Fibroblast of lung (primary cell): ENCODE measurements around the gene PTPRU. TPM values are rescaled to one million over a fixed set of nuclear protein-coding genes. Genes with fewer than 3 reads are reported as not detected.

Source experiments
- DNase-seq, 2 donors: peaks; one replicate each; pipeline versions ENCODE4 v3.0.0 to v3.0.0-alpha.2; 2010; ENCODE audit warnings: low read depth in 2 of 2
- H2AFZ ChIP-seq: 2 replicates; pipeline ENCODE4 v1.5.1; 2012; ENCODE audit warnings: low read length, control low read depth, inconsistent platforms
- H3K27ac ChIP-seq: 2 replicates; pipeline ENCODE4 v1.5.1; 2011; ENCODE audit warnings: low read length, control low read depth; ENCODE audit not compliant: insufficient read depth
- H3K27me3 ChIP-seq: 2 replicates; pipeline ENCODE4 v1.5.1; 2011; ENCODE audit warnings: mild to moderate bottlenecking, low read length; ENCODE audit not compliant: control insufficient read depth, insufficient read depth
- H3K36me3 ChIP-seq: 2 replicates; pipeline ENCODE4 v1.5.1; 2011; ENCODE audit warnings: low read length; ENCODE audit not compliant: control insufficient read depth, insufficient read depth
- H3K4me1 ChIP-seq: 2 replicates; pipeline ENCODE4 v1.5.1; 2011; ENCODE audit warnings: low read length; ENCODE audit not compliant: control insufficient read depth, insufficient read depth; ENCODE audit errors: extremely low read depth
- H3K4me2 ChIP-seq: 2 replicates; pipeline ENCODE4 v1.5.1; 2011; ENCODE audit warnings: low read length, control low read depth; ENCODE audit not compliant: insufficient read depth; ENCODE audit errors: extremely low read depth
- H3K4me3 ChIP-seq, 4 experiments: fragments of 200-600 bp in 1 of 4; sonication (generic) in 1 of 4; replicated peaks in 1 of 4; 2 replicates each; pipeline ENCODE4 v1.5.1; 2011 to 2016; ENCODE audit warnings: low read length in 4 of 4, low read depth in 3 of 4, mild to moderate bottlenecking in 3 of 4, control low read depth in 2 of 4, inconsistent platforms in 1 of 4, mixed read lengths in 1 of 4; ENCODE audit not compliant: insufficient read depth in 1 of 4; ENCODE audit errors: control extremely low read depth in 1 of 4
- H3K79me2 ChIP-seq: 2 replicates; pipeline ENCODE4 v1.5.1; 2012; ENCODE audit warnings: mild to moderate bottlenecking, low read length, inconsistent platforms; ENCODE audit not compliant: control insufficient read depth, insufficient read depth
- H3K9ac ChIP-seq: 2 replicates; pipeline ENCODE4 v1.5.1; 2011; ENCODE audit warnings: mild to moderate bottlenecking, low read length, control low read depth; ENCODE audit not compliant: insufficient read depth
- H3K9me3 ChIP-seq: 2 replicates; pipeline ENCODE4 v1.5.1; 2012; ENCODE audit warnings: low read depth, low read length; ENCODE audit not compliant: control insufficient read depth, insufficient read depth
- H4K20me1 ChIP-seq: 2 replicates; pipeline ENCODE4 v1.5.1; 2011; ENCODE audit warnings: low read length; ENCODE audit not compliant: control insufficient read depth, insufficient read depth; ENCODE audit errors: extremely low read depth
- EZH2 ChIP-seq: IDR thresholded peaks from 2 replicates; pipeline ENCODE4 v1.5.1; 2012; ENCODE audit warnings: low read length, control low read depth, mild to moderate bottlenecking; ENCODE audit errors: missing control alignments
- polyA plus RNA-seq, 2 donors: library from polyadenylated mRNA; depleted of rRNA in 1 of 2; stranded (reverse) in 1 of 2; unstranded in 1 of 2; fragments of >200 nt; gene quantifications; 2 replicates each; pipeline ENCODE4 v1.2.1, GENCODE V29; 2011 to 2012; ENCODE audit warnings: missing spikeins in 1 of 2
- total RNA-seq: library from RNA; depleted of rRNA; stranded (reverse); fragments of >200 nt; gene quantifications from 2 replicates; pipeline ENCODE4 v1.2.1, GENCODE V29; 2014
- TF ChIP-seq, protein P1 (sequence below), 2 donors: IDR thresholded peaks in 1 of 2; conservative IDR thresholded peaks in 1 of 2; 1 replicate in 1 of 2; 2 replicates in 1 of 2; pipeline ENCODE4 v1.5.1; 2011 to 2012; ENCODE audit warnings: low read length in 2 of 2, control low read depth in 1 of 2, inconsistent platforms in 1 of 2, low read depth in 1 of 2, mild to moderate bottlenecking in 1 of 2

PTPRU gene
- total and polyA plus RNA-seq, 2 donors (not counting 1 experiment from before 2014, with no cell fraction given) = 1.4 to 25.8 TPM

DNA sequence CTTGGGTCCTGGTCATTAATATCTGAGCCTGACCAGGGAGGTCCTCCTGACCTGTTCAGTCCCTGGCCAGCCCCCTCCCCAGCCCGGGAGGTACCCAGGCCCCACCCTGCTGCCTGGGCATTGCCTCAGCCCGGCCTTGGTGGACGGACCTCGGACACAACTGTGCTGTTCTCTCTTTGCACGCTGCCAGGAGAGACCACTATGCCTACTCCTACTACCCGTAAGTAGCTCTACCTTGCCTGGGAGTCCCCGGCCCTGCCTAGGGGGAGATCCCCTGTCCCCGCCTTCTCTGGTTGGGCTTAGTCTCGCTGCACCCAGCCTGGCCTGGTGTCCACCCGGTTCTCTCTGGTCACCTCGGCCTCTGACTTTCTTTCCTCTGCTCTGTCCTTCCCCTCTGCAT, 53.2 kb downstream of the PTPRU start:
- H3K9me3 ChIP-seq = no peaks in the 10 kb centered on the region
- H3K9ac ChIP-seq = no peak overlapping the region
- no peak overlapping the region for H2AFZ ChIP-seq
- TF ChIP-seq, protein P1, sequence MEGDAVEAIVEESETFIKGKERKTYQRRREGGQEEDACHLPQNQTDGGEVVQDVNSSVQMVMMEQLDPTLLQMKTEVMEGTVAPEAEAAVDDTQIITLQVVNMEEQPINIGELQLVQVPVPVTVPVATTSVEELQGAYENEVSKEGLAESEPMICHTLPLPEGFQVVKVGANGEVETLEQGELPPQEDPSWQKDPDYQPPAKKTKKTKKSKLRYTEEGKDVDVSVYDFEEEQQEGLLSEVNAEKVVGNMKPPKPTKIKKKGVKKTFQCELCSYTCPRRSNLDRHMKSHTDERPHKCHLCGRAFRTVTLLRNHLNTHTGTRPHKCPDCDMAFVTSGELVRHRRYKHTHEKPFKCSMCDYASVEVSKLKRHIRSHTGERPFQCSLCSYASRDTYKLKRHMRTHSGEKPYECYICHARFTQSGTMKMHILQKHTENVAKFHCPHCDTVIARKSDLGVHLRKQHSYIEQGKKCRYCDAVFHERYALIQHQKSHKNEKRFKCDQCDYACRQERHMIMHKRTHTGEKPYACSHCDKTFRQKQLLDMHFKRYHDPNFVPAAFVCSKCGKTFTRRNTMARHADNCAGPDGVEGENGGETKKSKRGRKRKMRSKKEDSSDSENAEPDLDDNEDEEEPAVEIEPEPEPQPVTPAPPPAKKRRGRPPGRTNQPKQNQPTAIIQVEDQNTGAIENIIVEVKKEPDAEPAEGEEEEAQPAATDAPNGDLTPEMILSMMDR (conservative IDR thresholded peaks at IDR 0.05 in 1 of 2, IDR thresholded peaks at IDR 0.05 in 1 of 2; ENCODE audit: low read depth in 1 of 2, low read length in 2 of 2) = no peak
- TF ChIP-seq EZH2 = no peak
- no peak for DNase-seq
- H3K79me2 ChIP-seq = no peaks in the 10 kb centered on the region
- no peak overlapping the region for H3K4me2 ChIP-seq
- H3K27me3 ChIP-seq = no peaks in the 10 kb centered on the region
- H3K27ac ChIP-seq = no peak overlapping the region
- H3K36me3 ChIP-seq = no peaks in the 10 kb centered on the region
- H3K4me3 ChIP-seq = no peak overlapping the region
- no peaks in the 10 kb centered on the region for H3K4me1 ChIP-seq
- no peaks in the 10 kb centered on the region for H4K20me1 ChIP-seq

GRCh38 chr1:29290414-29290985, 54.2 kb downstream of the PTPRU start:
- Histone ChIP-seq H3K9ac (no peak overlapping the region), H3K36me3 (no peaks in the 10 kb centered on the region), H3K9me3 (no peaks in the 10 kb centered on the region), H2AFZ (no peak overlapping the region), H4K20me1 (no peaks in the 10 kb centered on the region), H3K27ac (no peak overlapping the region), H3K27me3 (no peaks in the 10 kb centered on the region), H3K4me3 (no peak overlapping the region), H3K4me2 (no peak overlapping the region), H3K4me1 (no peaks in the 10 kb centered on the region), H3K79me2 (no peaks in the 10 kb centered on the region)
- peak in 1 of 2 donors; percentile 6 for DNase-seq
- no peak for TF ChIP-seq EZH2
- TF ChIP-seq, protein P1 (conservative IDR thresholded peaks at IDR 0.05 in 1 of 2, IDR thresholded peaks at IDR 0.05 in 1 of 2; ENCODE audit: low read depth in 1 of 2, low read length in 2 of 2) = no peak

DNA sequence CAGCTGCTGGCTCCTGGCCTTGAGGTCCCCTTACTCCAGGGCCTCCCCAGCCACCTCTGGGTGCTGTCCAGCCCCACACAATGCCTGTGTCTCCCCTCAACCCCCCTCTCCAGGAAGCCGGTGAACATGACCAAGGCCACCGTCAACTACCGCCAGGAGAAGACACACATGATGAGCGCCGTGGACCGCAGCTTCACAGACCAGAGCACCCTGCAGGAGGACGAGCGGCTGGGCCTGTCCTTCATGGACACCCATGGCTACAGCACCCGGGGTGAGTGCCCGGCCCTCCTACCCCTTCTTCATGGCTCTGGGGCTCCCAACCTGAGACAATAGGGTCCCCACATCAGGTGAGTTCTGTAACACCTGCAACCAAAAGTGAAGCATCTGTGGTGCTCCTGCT, 55.4 kb downstream of the PTPRU start:
- no peak overlapping the region for H3K4me3 ChIP-seq
- no peaks in the 10 kb centered on the region for H3K79me2 ChIP-seq
- no peak overlapping the region for H3K27ac ChIP-seq
- TF ChIP-seq, protein P1 (conservative IDR thresholded peaks at IDR 0.05 in 1 of 2, IDR thresholded peaks at IDR 0.05 in 1 of 2; ENCODE audit: low read depth in 1 of 2, low read length in 2 of 2) = no peak
- TF ChIP-seq EZH2 = no peak
- no peak overlapping the region for H3K9ac ChIP-seq
- no peaks in the 10 kb centered on the region for H3K27me3 ChIP-seq
- H3K9me3 ChIP-seq = no peaks in the 10 kb centered on the region
- DNase-seq = no peak
- no peaks in the 10 kb centered on the region for H4K20me1 ChIP-seq
- H2AFZ ChIP-seq = no peak overlapping the region
- H3K36me3 ChIP-seq = no peaks in the 10 kb centered on the region
- no peak overlapping the region for H3K4me2 ChIP-seq
- H3K4me1 ChIP-seq = no peaks in the 10 kb centered on the region
